ENCODE data around the gene C5orf63. TPM values are rescaled to one million over a fixed set of nuclear protein-coding genes. Genes with fewer than 3 reads are reported as not detected.

C5orf63 gene
- total and polyA plus RNA-seq, 2 donors (not counting 3 experiments of a cell fraction or from before 2014, with no cell fraction given) = 1.4 to 5.3 TPM

DNA sequence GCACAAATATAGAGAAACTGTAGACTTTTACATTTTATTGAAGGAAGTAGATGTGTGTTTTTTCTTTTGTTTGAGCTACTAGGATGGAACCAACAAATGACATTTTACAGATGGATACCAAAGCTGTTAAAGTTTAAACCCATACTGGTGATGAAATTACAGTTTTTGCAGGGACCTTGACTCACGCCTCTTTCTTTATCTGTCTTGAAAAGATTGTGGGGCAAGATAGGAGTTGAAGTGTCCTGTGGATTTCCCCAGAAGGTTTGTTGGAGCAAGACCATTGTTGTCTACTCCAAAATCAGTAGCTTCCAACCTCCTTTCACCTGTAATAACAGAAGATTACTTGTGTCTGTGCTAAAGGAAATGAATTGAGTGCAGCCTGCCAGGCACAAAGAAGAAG, 4.1 kb upstream of the C5orf63 start:
- peak overlapping the region; percentile 16 for H2AFZ ChIP-seq (ENCODE audit: low read depth, low read length)
- H3K27ac ChIP-seq (ENCODE audit: insufficient read depth, low read depth, low read length) = peak overlapping the region; percentile 13
- dilution Hi-C loops (cut with MboI; ENCODE audit: extremely low pct_ligation_motif_present, low sequenced_read_pairs) (no loop called here), intact Hi-C loops (cut with micrococcal nuclease) (no loop called here)
- H3K9me1 ChIP-seq (replicated peaks; ENCODE audit: control insufficient read depth, extremely low read depth, insufficient read depth, low read length) = no peaks in the 10 kb centered on the region
- POLR2A ChIA-PET = no interaction called here
- BruUV-seq (replicated peaks) = no TSS peak
- H4K20me1 ChIP-seq (replicated peaks; ENCODE audit: control insufficient read depth, extremely low read depth, insufficient read depth, low read length) = no peaks in the 10 kb centered on the region
- H3K79me2 ChIP-seq (ENCODE audit: control insufficient read depth, insufficient read depth, low read length) = no peaks in the 10 kb centered on the region
- peaks cover 29% of the 10 kb centered on the region for H3K4me1 ChIP-seq (ENCODE audit: control insufficient read depth, extremely low read depth, insufficient read depth, low read length)
- no peak for TF ChIP-seq FOS (IDR thresholded peaks at IDR 0.05; ENCODE audit: borderline replicate concordance, insufficient read depth, low read length)
- no peak for TF ChIP-seq POLR2A (IDR thresholded peaks at IDR 0.05; ENCODE audit: low read depth, low read length)
- no peak for TF ChIP-seq POLR2AphosphoS5 (IDR thresholded peaks at IDR 0.05; ENCODE audit: insufficient read depth, low read depth, low read length)
- no peak overlapping the region for H3K9ac ChIP-seq (replicated peaks; ENCODE audit: extremely low read depth, insufficient read depth, low read length)
- no peaks in the 10 kb centered on the region for H3K27me3 ChIP-seq (ENCODE audit: control insufficient read depth in 2 of 2, insufficient read depth in 2 of 2, low read length in 2 of 2)
- H3K4me2 ChIP-seq (ENCODE audit: insufficient read depth, low read length) = peak overlapping the region; percentile 11
- CTCF ChIA-PET = interaction anchor here (1.0 kb wide), 2 partner anchors 13 to 49 kb away, joined by 3 to 4 read pairs; no protein-coding TSS in a partner anchor
- FAIRE-seq (no peak), DNase-seq (ENCODE audit: low read depth, low spot score) (no peak)
- no peak overlapping the region for H3K4me3 ChIP-seq (replicated peaks in 1 of 3; ENCODE audit: insufficient read depth in 1 of 3, low read depth in 1 of 3, low read length in 3 of 3)
- H3K36me3 ChIP-seq (ENCODE audit: control insufficient read depth in 2 of 2, extremely low read depth in 1 of 2, insufficient read depth in 2 of 2, low read length in 2 of 2) = no peaks in the 10 kb centered on the region
- H3K9me3 ChIP-seq (replicated peaks; ENCODE audit: control insufficient read depth, insufficient read depth, low read length) = no peaks in the 10 kb centered on the region

GRCh38 chr5:127076315-127077129, 3.2 kb upstream of the C5orf63 start:
- DNase-seq (ENCODE audit: low read depth, low spot score) (peak; percentile 87), FAIRE-seq (peak; percentile 77)
- Histone ChIP-seq H3K4me2 (ENCODE audit: insufficient read depth, low read length) (peak overlapping the region; percentile 11), H3K36me3 (ENCODE audit: control insufficient read depth in 2 of 2, extremely low read depth in 1 of 2, insufficient read depth in 2 of 2, low read length in 2 of 2) (no peaks in the 10 kb centered on the region), H3K9me3 (replicated peaks; ENCODE audit: control insufficient read depth, insufficient read depth, low read length) (no peaks in the 10 kb centered on the region), H3K79me2 (ENCODE audit: control insufficient read depth, insufficient read depth, low read length) (no peaks in the 10 kb centered on the region), H3K4me3 (replicated peaks in 1 of 3; ENCODE audit: insufficient read depth in 1 of 3, low read depth in 1 of 3, low read length in 3 of 3) (no peak overlapping the region), H3K27me3 (ENCODE audit: control insufficient read depth in 2 of 2, insufficient read depth in 2 of 2, low read length in 2 of 2) (no peaks in the 10 kb centered on the region), H3K9me1 (replicated peaks; ENCODE audit: control insufficient read depth, extremely low read depth, insufficient read depth, low read length) (no peaks in the 10 kb centered on the region), H2AFZ (ENCODE audit: low read depth, low read length) (no peak overlapping the region), H4K20me1 (replicated peaks; ENCODE audit: control insufficient read depth, extremely low read depth, insufficient read depth, low read length) (no peaks in the 10 kb centered on the region), H3K4me1 (ENCODE audit: control insufficient read depth, extremely low read depth, insufficient read depth, low read length) (peaks cover 32% of the 10 kb centered on the region), H3K27ac (ENCODE audit: insufficient read depth, low read depth, low read length) (peak overlapping the region; percentile 47), H3K9ac (replicated peaks; ENCODE audit: extremely low read depth, insufficient read depth, low read length) (no peak overlapping the region)
- BruUV-seq (replicated peaks) = no TSS peak
- TF ChIP-seq MYC (IDR thresholded peaks at IDR 0.05; ENCODE audit: low read depth, low read length) (no peak), POLR2A (IDR thresholded peaks at IDR 0.05; ENCODE audit: low read depth, low read length) (peak; percentile 35), JUN (IDR thresholded peaks at IDR 0.05; ENCODE audit: borderline replicate concordance, insufficient read depth, insufficient read length, low read depth) (peak; percentile 60), EZH2 (IDR thresholded peaks at IDR 0.05; ENCODE audit: borderline replicate concordance, low read depth, low read length, severe bottlenecking) (no peak), MAX (IDR thresholded peaks at IDR 0.05; ENCODE audit: insufficient read depth, insufficient read length) (no peak), GATA2 (IDR thresholded peaks at IDR 0.05; ENCODE audit: insufficient read depth, insufficient read length, low read depth, low read length) (peak; percentile 72), FOS (IDR thresholded peaks at IDR 0.05; ENCODE audit: borderline replicate concordance, insufficient read depth, low read length) (peak; percentile 74), POLR2AphosphoS5 (IDR thresholded peaks at IDR 0.05; ENCODE audit: insufficient read depth, low read depth, low read length) (peak; percentile 78)
- ChIA-PET POLR2A (no interaction called here), CTCF (interaction anchor here (1.0 kb wide), 2 partner anchors 14 to 48 kb away, joined by 3 to 4 read pairs; no protein-coding TSS in a partner anchor)
- dilution Hi-C loops (cut with MboI; ENCODE audit: extremely low pct_ligation_motif_present, low sequenced_read_pairs) = no loop called here
- intact Hi-C loops (cut with micrococcal nuclease) = no loop called here
